Transverse colon (tissue), 4 donors: ENCODE data around the gene HS3ST1.

Experiments used
- POLR2A ChIP-seq: fragments of 450-650 bp; IDR thresholded peaks from one replicate; pipeline ENCODE4 v1.6.1; 2016; ENCODE audit warnings: antibody characterized with exemption, mild to moderate bottlenecking, moderate library complexity
- POLR2AphosphoS5 ChIP-seq, 3 donors: sonication (generic); formaldehyde crosslinking; IDR thresholded peaks; one replicate each; pipeline ENCODE4 v1.6.1; 2016; ENCODE audit warnings: antibody characterized with exemption in 3 of 3
- TF ChIP-seq, protein P1 (sequence below), 5 experiments: fragments of 200-600 bp in 3 of 5; fragments of 450-650 bp in 2 of 5; sonication (generic) in 3 of 5; IDR thresholded peaks; 1 replicate in 2 of 5; 2 replicates in 3 of 5; pipeline ENCODE4 v1.5.1; 2016 to 2017; ENCODE audit warnings: antibody characterized with exemption in 5 of 5, inconsistent platforms in 3 of 5, mild to moderate bottlenecking in 2 of 5, moderate library complexity in 1 of 5

GRCh38 chr4:11470438-11471045 is 41.8 kb upstream of the HS3ST1 start:
- TF ChIP-seq POLR2AphosphoS5 (IDR thresholded peaks at IDR 0.05) (no peak), POLR2A (no peak)
- TF ChIP-seq, protein P1, sequence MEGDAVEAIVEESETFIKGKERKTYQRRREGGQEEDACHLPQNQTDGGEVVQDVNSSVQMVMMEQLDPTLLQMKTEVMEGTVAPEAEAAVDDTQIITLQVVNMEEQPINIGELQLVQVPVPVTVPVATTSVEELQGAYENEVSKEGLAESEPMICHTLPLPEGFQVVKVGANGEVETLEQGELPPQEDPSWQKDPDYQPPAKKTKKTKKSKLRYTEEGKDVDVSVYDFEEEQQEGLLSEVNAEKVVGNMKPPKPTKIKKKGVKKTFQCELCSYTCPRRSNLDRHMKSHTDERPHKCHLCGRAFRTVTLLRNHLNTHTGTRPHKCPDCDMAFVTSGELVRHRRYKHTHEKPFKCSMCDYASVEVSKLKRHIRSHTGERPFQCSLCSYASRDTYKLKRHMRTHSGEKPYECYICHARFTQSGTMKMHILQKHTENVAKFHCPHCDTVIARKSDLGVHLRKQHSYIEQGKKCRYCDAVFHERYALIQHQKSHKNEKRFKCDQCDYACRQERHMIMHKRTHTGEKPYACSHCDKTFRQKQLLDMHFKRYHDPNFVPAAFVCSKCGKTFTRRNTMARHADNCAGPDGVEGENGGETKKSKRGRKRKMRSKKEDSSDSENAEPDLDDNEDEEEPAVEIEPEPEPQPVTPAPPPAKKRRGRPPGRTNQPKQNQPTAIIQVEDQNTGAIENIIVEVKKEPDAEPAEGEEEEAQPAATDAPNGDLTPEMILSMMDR (IDR thresholded peaks at IDR 0.05), result no peak
